Measurements from ENCODE around the gene CD160. TPM values are rescaled to one million over a fixed set of nuclear protein-coding genes. Genes with fewer than 3 reads are reported as not detected.

The CD160 gene
- polyA plus RNA-seq, 3 donors, result 0.01 to 1.4 (median 0.16) TPM

GRCh38 chr1:145695821-145696629 is 23.3 kb upstream of the CD160 start:
- peak in 2 of 3 donors; percentile 7 to 22 for DNase-seq
- Mint-ChIP-seq H3K36me3 (no peaks in the 10 kb centered on the region), H3K27ac (peak overlapping the region in 1 of 7 donors; percentile 14), H3K27me3 (ENCODE audit: low read depth in 3 of 3) (peaks cover 0 to 9% (median 1%) of the 10 kb centered on the region in 3 donors), H3K9me3 (peaks cover 0 to 4% (median 0%) of the 10 kb centered on the region in 7 donors), H3K4me3 (no peak overlapping the region), H3K4me1 (peaks cover 24% of the 10 kb centered on the region)
- H3K79me2 ChIP-seq (ENCODE audit: insufficient read depth, low read length), result no peaks in the 10 kb centered on the region
- H3K9me3 ChIP-seq (replicated peaks in 1 of 2; ENCODE audit: control insufficient read depth in 1 of 2, insufficient read depth in 1 of 2, low read length in 2 of 2), result no peaks in the 10 kb centered on the region
- H3K27me3 ChIP-seq (ENCODE audit: control insufficient read depth in 2 of 2, insufficient read depth in 2 of 2, low read length in 2 of 2), result no peaks in the 10 kb centered on the region
- no peak overlapping the region for H3K4me2 ChIP-seq (replicated peaks; ENCODE audit: extremely low read depth, low read length, poor library complexity, severe bottlenecking)
- H3K4me1 ChIP-seq (ENCODE audit: control insufficient read depth in 1 of 2, insufficient read depth in 2 of 2, low read length in 2 of 2), result peaks cover 10 to 15% of the 10 kb centered on the region in 2 donors
- H3K27ac ChIP-seq (ENCODE audit: low read depth in 1 of 2, low read length in 2 of 2), result no peak overlapping the region
- no peak overlapping the region for H3K9ac ChIP-seq (ENCODE audit: insufficient read depth, low read length, poor library complexity, severe bottlenecking)
- no peaks in the 10 kb centered on the region for H4K20me1 ChIP-seq (ENCODE audit: insufficient read depth, low read length)
- intact Hi-C loops (cut with micrococcal nuclease), result no loop called here
- TF ChIP-seq CTCF (IDR thresholded peaks at IDR 0.05), result no peak
- no peak overlapping the region for H2AFZ ChIP-seq (ENCODE audit: insufficient read depth, low read depth, low read length, poor library complexity, severe bottlenecking)
- no peaks in the 10 kb centered on the region for H3K36me3 ChIP-seq (replicated peaks in 1 of 2; ENCODE audit: control insufficient read depth in 1 of 2, insufficient read depth in 2 of 2, low read length in 2 of 2)
- H3K4me3 ChIP-seq (replicated peaks in 1 of 3; ENCODE audit: low read depth in 2 of 3, low read length in 3 of 3), result no peak overlapping the region
- 87% methylated on average over 3 of the region's 5 CpGs for WGBS (ENCODE audit: insufficient coverage)

GRCh38 chr1:145696630-145696960 is 22.7 kb upstream of the CD160 start:
- H3K4me3 ChIP-seq (replicated peaks in 1 of 3; ENCODE audit: low read depth in 2 of 3, low read length in 3 of 3), result no peak overlapping the region
- H3K9ac ChIP-seq (ENCODE audit: insufficient read depth, low read length, poor library complexity, severe bottlenecking), result no peak overlapping the region
- peaks cover 0 to 4% (median 0%) of the 10 kb centered on the region in 7 donors for H3K9me3 Mint-ChIP-seq
- H3K27ac ChIP-seq (ENCODE audit: low read depth in 1 of 2, low read length in 2 of 2), result no peak overlapping the region
- no peak for DNase-seq
- H3K36me3 ChIP-seq (replicated peaks in 1 of 2; ENCODE audit: control insufficient read depth in 1 of 2, insufficient read depth in 2 of 2, low read length in 2 of 2), result no peaks in the 10 kb centered on the region
- H3K4me3 Mint-ChIP-seq, result no peak overlapping the region
- H4K20me1 ChIP-seq (ENCODE audit: insufficient read depth, low read length), result no peaks in the 10 kb centered on the region
- intact Hi-C loops (cut with micrococcal nuclease), result no loop called here
- TF ChIP-seq CTCF (IDR thresholded peaks at IDR 0.05), result no peak
- H3K9me3 ChIP-seq (replicated peaks in 1 of 2; ENCODE audit: control insufficient read depth in 1 of 2, insufficient read depth in 1 of 2, low read length in 2 of 2), result no peaks in the 10 kb centered on the region
- H3K27me3 ChIP-seq (ENCODE audit: control insufficient read depth in 2 of 2, insufficient read depth in 2 of 2, low read length in 2 of 2), result no peaks in the 10 kb centered on the region
- H3K4me1 ChIP-seq (ENCODE audit: control insufficient read depth in 1 of 2, insufficient read depth in 2 of 2, low read length in 2 of 2), result peaks cover 10 to 15% of the 10 kb centered on the region in 2 donors
- no peak overlapping the region for H3K4me2 ChIP-seq (replicated peaks; ENCODE audit: extremely low read depth, low read length, poor library complexity, severe bottlenecking)
- WGBS (ENCODE audit: insufficient coverage), result no CpG with 5 or more reads among the region's 3 CpGs
- H3K79me2 ChIP-seq (ENCODE audit: insufficient read depth, low read length), result no peaks in the 10 kb centered on the region
- no peak overlapping the region for H2AFZ ChIP-seq (ENCODE audit: insufficient read depth, low read depth, low read length, poor library complexity, severe bottlenecking)
- H3K36me3 Mint-ChIP-seq, result no peaks in the 10 kb centered on the region
- H3K27ac Mint-ChIP-seq, result peak overlapping the region in 1 of 7 donors; percentile 12
- H3K4me1 Mint-ChIP-seq, result peaks cover 18% of the 10 kb centered on the region
- H3K27me3 Mint-ChIP-seq (ENCODE audit: low read depth in 3 of 3), result peaks cover 0 to 11% (median 1%) of the 10 kb centered on the region in 3 donors
